ENCODE data around the gene HS6ST2. TPM values are rescaled to one million over a fixed set of nuclear protein-coding genes. Genes with fewer than 3 reads are reported as not detected.

HS6ST2 gene
- total and polyA plus RNA-seq, 9 of the 15 experiments (the other 6 are each of a cell fraction or from before 2014, with no cell fraction given) = not detected

- no peak for TF ChIP-seq FOXA3 (CRISPR knock-in tag; conservative IDR thresholded peaks at IDR 0.05 in 1 of 2, IDR thresholded peaks at IDR 0.05 in 1 of 2)
Measured at GRCh38 chrX:132748909-132749308, 209.5 kb downstream of the HS6ST2 start (continued).

GRCh38 chrX:132748268-132748667, 210.2 kb downstream of the HS6ST2 start:
- no peak overlapping the region for H3K9ac ChIP-seq (ENCODE audit: insufficient read depth in 1 of 2, low read depth in 2 of 2, low read length in 2 of 2)
- intact Hi-C loops (cut with micrococcal nuclease) (no loop called here), in situ Hi-C loops (cut with MboI) (no loop called here)
- ATAC-seq (no peak), DNase-seq (ENCODE audit: extremely low read depth in 1 of 4, low spot score in 3 of 4) (no peak), FAIRE-seq (no peak)
- no peaks in the 10 kb centered on the region for H3K4me1 ChIP-seq (replicated peaks in 1 of 2; ENCODE audit: control insufficient read depth in 2 of 2, insufficient read depth in 2 of 2, low read length in 2 of 2)
- WGBS (ENCODE audit: insufficient coverage, low coverage, missing lambda C conversion rate) = 0% methylated on average over 3 of the region's 5 CpGs
- H3K4me2 ChIP-seq (ENCODE audit: insufficient read depth, low read length) = no peak overlapping the region
- BruUV-seq (replicated peaks) = no TSS peak
- H3K9me3 ChIP-seq (replicated peaks; ENCODE audit: control insufficient read depth, insufficient read depth, low read depth, low read length) = no peaks in the 10 kb centered on the region
- H2AFZ ChIP-seq (ENCODE audit: low read depth, low read length) = no peak overlapping the region
- no peaks in the 10 kb centered on the region for H3K27me3 ChIP-seq (ENCODE audit: control insufficient read depth in 2 of 2, insufficient read depth in 2 of 2, low read length in 2 of 2)
- no peak overlapping the region for H3K4me3 ChIP-seq
- H3K79me2 ChIP-seq (ENCODE audit: control insufficient read depth, insufficient read depth, low read length) = no peaks in the 10 kb centered on the region
- no peak for TF ChIP-seq BDP1 (IDR thresholded peaks at IDR 0.05; ENCODE audit: insufficient read depth, insufficient read length)
- TF ChIP-seq ZBTB17 (CRISPR knock-in tag; IDR thresholded peaks at IDR 0.05) = no peak
- no peak for TF ChIP-seq ZBTB1 (CRISPR knock-in tag; IDR thresholded peaks at IDR 0.05; ENCODE audit: borderline replicate concordance, low read depth)
- TF ChIP-seq ZFP30 (CRISPR knock-in tag; IDR thresholded peaks at IDR 0.05; ENCODE audit: borderline replicate concordance) = no peak
- no peak for TF ChIP-seq DNMT1 (IDR thresholded peaks at IDR 0.05)
- no peak for TF ChIP-seq FOXJ3 (CRISPR knock-in tag; IDR thresholded peaks at IDR 0.05)
- TF ChIP-seq ZNF146 (CRISPR knock-in tag; IDR thresholded peaks at IDR 0.05; ENCODE audit: unreplicated experiment) = no peak
- TF ChIP-seq GATAD2B (IDR thresholded peaks at IDR 0.05; ENCODE audit: borderline replicate concordance) = no peak
- no peak for TF ChIP-seq GATAD2A (IDR thresholded peaks at IDR 0.05)
- no peak for TF ChIP-seq CCNT2 (IDR thresholded peaks at IDR 0.05; ENCODE audit: borderline replicate concordance, extremely low read depth, insufficient read length, low read depth, low read length)
- no peak for TF ChIP-seq CREM (IDR thresholded peaks at IDR 0.05; ENCODE audit: low read depth)
- no peak for TF ChIP-seq RHOXF2B (CRISPR knock-in tag; conservative IDR thresholded peaks at IDR 0.05)
- TF ChIP-seq ZNF609 (CRISPR knock-in tag; IDR thresholded peaks at IDR 0.05; ENCODE audit: borderline replicate concordance) = no peak
- TF ChIP-seq CBX2 (IDR thresholded peaks at IDR 0.05; ENCODE audit: insufficient read depth, low read length, poor library complexity, severe bottlenecking) = no peak
- TF ChIP-seq ZNF354B (CRISPR knock-in tag; IDR thresholded peaks at IDR 0.05) = no peak
- no peak for TF ChIP-seq HDAC1 (IDR thresholded peaks at IDR 0.05)
- no peak for TF ChIP-seq DACH1 (IDR thresholded peaks at IDR 0.05; ENCODE audit: partially characterized antibody)
- ChIA-PET POLR2A (no interaction called here), CTCF (ENCODE audit: low intra/inter-chr PET ratio) (no interaction called here)
- no peak overlapping the region for H3K27ac ChIP-seq (ENCODE audit: extremely low read depth, low read depth, low read length)
- H4K20me1 ChIP-seq (replicated peaks; ENCODE audit: control insufficient read depth, insufficient read depth, low read length) = no peaks in the 10 kb centered on the region
- no peaks in the 10 kb centered on the region for H3K36me3 ChIP-seq (ENCODE audit: control insufficient read depth, insufficient read depth, low read length)
- no peaks in the 10 kb centered on the region for H3K9me1 ChIP-seq (ENCODE audit: control insufficient read depth, insufficient read depth, low read length)

Data from K562 (cell line).